Measurements from ENCODE around the gene PARD3B.

DNA sequence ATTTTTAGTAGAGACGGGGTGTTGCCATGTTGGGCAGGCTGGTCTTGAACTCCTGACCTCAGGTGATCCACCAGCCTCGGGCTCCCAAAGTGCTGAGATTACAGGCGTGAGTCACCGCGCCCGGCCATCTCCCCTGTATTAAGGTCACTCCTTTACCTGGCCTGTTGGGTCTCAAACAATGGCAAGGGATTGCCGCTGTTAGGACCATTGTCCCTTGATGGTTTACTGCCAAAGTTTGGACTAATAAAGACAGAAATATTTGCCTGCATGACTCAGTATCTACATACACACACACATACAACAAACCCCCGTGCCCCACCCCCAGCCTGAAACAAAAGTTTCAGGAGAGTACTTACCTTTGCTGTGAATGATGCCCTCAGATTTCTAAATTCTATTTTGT lies 16.5 kb downstream of the PARD3B start:
- TF ChIP-seq, protein P1, sequence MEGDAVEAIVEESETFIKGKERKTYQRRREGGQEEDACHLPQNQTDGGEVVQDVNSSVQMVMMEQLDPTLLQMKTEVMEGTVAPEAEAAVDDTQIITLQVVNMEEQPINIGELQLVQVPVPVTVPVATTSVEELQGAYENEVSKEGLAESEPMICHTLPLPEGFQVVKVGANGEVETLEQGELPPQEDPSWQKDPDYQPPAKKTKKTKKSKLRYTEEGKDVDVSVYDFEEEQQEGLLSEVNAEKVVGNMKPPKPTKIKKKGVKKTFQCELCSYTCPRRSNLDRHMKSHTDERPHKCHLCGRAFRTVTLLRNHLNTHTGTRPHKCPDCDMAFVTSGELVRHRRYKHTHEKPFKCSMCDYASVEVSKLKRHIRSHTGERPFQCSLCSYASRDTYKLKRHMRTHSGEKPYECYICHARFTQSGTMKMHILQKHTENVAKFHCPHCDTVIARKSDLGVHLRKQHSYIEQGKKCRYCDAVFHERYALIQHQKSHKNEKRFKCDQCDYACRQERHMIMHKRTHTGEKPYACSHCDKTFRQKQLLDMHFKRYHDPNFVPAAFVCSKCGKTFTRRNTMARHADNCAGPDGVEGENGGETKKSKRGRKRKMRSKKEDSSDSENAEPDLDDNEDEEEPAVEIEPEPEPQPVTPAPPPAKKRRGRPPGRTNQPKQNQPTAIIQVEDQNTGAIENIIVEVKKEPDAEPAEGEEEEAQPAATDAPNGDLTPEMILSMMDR (IDR thresholded peaks at IDR 0.05; ENCODE audit: insufficient read depth, low read length), result no peak
- TF ChIP-seq POLR2AphosphoS5 (IDR thresholded peaks at IDR 0.05; ENCODE audit: low read depth), result no peak
